AG20443 (cell line): ENCODE measurements around the gene SDCCAG8.

Experiments used
- DNase-seq: peaks from one replicate; pipeline ENCODE4 v3.0.0; 2012; ENCODE audit warnings: low spot score, mixed read lengths

The SDCCAG8 gene

DNA sequence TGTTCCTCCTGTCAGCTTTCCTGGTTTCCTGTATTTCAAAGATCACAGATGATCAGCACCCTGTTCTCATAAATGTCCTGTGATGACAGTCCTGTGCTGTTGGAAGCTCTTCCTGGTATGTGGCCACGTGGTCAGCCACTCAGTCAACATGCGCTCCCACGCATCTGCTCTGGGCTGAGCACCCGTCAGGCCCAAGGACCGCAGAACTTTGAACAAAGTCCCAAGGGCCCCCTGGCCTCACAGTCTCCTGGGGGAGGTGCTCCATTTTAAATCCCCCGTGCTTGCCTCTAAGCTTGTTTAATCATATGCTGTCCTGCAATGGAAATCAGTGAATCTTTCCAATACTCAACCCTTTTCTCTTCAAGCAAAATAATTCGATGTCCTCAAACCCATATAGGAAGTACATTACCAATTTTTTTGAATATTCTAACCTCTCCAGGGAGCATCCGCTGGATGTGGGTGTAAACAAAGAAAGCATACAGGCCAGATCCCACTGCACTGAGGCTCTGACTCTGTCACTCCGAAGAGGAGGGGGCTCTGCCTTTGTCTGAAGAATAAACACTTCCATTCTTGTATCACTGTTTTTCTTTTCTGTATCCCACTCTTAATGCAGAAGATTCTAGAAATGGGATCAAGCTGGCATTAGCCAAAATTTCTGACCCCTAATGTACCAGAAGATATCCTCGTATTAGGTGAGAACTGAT, 250.3 kb downstream of the SDCCAG8 start:
- DNase-seq: no peak

DNA sequence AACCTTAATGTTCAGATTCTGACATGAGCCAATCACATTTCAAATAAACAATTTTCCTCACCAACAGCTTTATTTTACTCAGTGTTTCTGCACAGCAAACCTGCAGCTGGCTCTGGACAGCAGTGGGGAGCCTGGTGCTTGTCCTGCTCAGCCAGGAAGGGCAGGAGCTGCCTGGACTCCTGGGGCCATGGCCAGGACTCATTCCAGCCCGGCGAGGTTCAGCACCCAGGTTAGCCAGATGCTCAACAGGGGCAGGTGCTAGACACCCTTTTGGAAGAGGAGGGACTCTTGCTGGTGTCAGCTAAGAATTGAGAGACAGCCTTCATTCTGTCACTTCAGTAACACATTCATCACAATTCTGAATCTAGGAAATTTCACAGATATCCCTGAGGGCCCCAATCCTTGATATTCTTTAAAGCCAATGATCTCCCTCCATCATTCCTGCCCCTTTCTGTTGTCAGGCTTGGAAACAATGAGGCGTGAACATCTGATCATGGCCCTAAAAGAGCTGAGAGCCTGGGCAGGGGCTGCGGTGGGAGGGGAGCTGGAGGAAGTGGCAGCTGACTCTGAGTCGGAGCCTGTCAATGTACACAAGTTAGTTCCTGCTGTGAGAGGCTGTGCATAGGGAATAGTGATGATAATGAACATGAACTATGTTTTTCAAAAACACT, 251.3 kb downstream of the SDCCAG8 start:
- DNase-seq: no peak

GRCh38 chr1:243507672-243508302, 251.9 kb downstream of the SDCCAG8 start:
- DNase-seq: no peak

GRCh38 chr1:243508303-243508713, 252.5 kb downstream of the SDCCAG8 start:
- no peak for DNase-seq

DNA sequence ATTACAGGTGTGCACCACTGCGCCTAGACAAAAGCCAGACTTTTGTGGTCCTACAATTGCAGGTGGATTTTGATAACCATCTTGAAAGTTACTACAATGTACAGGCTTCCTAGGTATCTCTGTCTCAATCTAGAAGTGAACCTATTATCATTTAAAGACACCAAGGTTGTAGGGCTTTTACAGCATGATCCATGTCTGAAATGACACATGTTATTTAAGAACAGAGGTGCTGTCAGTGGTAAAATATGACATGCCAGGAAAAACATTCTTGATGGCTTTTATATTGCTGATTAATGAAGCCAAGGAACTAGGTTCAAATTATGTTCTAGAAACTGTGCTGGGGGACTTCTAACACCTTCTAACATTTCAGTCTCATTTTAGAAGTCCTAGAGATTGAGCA, 253.1 kb downstream of the SDCCAG8 start:
- no peak for DNase-seq

GRCh38 chr1:243510928-243511327, 255.1 kb downstream of the SDCCAG8 start:
- DNase-seq: no peak

DNA sequence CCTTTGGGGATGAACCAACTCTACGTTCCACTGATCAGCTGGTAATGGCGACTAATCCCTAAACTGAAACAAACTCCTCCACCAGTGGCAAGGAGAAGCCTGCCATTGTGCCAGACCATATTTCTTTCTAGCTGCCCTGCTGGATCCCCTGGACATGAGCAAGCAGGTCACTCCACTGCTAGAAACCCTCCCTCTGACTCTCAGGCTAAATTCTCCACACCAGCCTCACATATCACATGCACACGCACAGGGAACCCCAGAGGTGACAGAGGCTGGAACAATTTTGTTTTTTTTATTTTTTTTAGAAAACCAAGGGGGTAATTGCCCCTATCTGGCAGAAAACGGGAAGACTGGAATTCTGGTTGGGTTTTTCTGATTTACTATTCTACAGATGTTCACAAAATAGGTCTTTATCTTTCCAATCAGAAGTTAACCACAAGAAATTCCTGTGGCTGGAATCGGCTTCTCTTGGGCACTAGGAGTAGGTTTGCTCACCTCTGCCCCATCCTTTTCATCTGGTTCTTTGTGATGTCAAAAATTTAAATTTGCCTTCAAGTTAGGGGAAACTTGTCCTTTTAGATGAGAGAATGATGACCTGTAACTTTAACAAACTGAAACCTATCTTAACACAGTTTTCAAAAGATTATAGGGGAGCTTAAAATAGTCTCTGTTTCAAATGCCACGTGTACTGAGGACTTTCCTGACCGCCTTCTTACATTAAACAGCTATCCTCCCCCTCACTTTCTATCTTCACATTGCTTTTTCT, 258.1 kb downstream of the SDCCAG8 start:
- DNase-seq: peak; percentile 28

- no peak for DNase-seq
Observed at GRCh38 chr1:243514927-243515326, 259.1 kb downstream of the SDCCAG8 start.

DNA sequence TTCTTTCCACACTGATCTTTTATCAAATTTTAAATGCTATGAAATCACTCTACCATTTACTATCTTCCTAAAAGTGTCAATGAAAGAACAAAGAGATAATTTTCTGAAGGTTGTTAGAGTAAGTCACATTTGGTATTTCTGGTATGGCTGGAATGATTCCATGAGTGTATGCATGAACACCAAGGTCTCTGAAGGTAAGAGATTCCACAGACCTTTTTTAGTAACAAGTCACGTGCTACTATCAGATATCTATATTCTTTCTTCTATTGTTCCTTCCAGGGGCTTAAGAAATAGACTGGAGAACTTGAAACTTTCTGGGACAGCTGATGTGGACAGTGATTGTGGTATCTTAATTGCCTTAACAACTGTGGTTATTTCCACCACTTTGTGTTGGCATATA, 265.0 kb downstream of the SDCCAG8 start:
- no peak for DNase-seq

DNA sequence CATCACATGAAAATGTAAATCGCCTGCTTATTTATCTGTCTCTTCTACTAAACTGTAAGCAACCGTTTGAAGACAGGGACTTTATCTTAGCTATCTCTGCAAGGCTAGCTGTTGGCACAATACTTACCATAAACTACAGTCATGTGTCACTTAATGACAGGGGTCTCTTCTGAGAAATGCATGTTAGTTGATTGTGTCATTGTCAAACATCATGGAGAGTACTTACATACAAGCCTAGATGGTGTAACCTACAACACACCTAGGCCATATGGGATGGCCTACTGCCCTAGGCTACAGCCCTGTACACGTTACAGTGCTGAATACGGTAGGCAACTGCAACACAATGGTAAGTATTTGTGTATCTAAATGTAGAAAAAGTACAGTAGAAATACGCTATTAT, 267.9 kb downstream of the SDCCAG8 start:
- no peak for DNase-seq

DNA sequence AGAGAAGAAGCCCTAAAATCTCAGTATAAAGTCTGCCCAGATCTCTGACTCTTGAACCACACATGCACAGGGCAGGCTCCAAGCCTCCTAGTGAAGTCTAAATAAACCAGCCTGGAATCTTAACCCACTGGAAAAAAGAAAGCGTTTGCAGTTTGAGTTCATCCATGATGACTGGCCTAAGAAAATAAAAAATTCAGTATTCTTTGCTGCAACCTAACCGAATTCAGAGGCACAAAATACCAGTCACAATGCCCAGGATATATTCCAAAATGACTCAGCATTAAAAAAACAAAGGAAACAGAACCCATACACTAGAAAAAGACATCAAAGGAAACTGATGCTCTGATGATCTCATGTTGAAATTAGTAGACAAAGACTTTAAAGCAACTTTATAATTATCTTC, 269.2 kb downstream of the SDCCAG8 start:
- peak; percentile 57 for DNase-seq

- DNase-seq: no peak
Observed at GRCh38 chr1:243526180-243526579, 270.3 kb downstream of the SDCCAG8 start.

GRCh38 chr1:243528459-243529121, 272.7 kb downstream of the SDCCAG8 start:
- DNase-seq: no peak

DNA sequence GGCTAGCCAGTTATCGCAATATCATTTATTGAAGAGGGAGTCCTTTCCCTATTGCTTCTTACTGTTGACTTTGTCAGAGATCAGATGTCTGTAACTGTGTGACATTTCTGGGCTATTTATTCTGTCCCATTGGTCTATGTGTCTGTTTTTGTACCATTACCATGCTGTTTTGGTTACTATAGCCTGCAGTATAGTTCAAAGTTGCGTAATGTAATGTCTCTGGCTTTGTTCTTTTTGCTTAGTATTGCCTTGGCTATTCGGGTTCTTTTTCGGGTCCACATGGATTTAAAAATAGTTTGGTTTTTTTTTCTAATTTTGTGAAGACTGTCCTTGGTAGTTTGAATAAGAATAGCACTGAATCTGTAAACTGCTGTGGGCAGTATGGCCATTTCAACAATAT, 273.7 kb downstream of the SDCCAG8 start:
- DNase-seq: no peak

- DNase-seq: no peak
Observed at GRCh38 chr1:243535014-243535413, 279.2 kb downstream of the SDCCAG8 start.

DNA sequence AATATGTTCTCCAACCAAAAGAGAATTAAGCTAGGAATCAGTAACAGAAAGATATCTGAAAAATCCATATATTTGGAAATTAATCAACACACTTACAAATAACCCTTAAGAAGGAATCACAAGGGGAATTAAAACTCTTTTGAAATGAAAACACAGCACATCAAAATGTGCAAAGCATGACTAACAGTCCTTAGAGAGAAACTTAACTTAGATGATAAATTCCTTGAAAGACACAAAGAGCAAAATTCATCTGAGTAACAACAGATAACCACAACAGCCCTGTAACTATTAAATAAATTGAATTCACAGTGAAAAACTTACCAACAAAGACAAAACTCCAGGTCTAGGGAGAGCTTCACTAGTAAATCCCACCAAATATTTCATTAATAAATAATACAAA, 283.8 kb downstream of the SDCCAG8 start:
- DNase-seq: peak; percentile 9

- no peak for DNase-seq
Observed at GRCh38 chr1:243542739-243543415, 287.0 kb downstream of the SDCCAG8 start.

GRCh38 chr1:243543501-243543900, 287.7 kb downstream of the SDCCAG8 start:
- DNase-seq: no peak

DNA sequence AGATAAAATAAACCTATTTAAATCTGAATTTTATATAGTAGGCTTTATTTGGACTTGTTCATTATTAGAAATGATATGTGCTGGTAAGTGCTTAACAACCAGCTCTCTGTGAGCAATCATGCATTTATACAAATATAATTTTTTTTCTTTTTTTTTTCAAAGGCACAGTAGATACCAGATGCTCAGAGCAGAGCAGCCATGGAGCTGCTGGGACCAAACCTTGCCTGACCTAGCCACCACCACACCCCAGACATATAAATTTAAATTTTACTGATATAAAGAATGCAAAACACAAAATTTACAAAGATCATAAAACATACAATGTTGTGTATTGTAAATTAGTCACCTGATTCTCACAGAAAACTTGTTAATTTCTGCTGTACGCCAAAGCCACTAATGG, 290.6 kb downstream of the SDCCAG8 start:
- DNase-seq: no peak

DNA sequence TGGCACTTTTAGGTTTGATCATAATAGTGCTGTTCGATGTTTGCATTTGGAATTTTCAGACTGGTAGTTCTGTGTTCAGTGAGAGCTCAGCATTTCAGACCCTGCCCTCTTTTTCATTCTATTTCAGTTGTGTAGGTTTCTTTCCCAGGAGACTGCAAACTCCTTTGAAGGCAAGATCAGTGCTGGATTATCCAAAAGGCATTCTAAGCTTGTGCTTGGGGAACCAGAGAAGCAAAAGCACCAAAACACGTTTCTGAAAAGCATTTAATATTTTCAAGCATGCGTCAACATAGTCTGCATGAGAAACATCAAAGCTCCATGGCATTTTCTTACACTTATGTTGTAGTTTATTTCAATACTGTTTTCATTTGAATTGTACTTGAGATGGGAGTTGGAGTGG, 292.1 kb downstream of the SDCCAG8 start:
- DNase-seq: no peak

DNA sequence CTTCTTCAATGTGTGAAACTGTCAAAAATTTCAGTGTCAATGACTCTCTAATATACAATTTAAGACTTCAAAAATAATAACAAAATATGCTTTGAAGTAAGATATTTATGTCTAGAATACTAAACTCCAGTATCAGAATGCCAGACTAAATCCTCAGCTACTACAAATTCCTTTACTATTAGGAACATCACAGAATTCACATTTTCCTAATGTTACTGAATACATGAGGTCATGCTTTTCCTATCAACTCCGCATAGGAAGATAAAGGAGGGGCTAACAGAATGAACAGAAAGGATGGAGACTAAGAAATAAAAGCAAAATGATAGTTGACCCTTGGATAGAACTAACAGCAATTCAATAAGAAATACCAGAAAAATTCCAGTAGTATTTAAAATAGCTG, 292.7 kb downstream of the SDCCAG8 start:
- DNase-seq: no peak

DNA sequence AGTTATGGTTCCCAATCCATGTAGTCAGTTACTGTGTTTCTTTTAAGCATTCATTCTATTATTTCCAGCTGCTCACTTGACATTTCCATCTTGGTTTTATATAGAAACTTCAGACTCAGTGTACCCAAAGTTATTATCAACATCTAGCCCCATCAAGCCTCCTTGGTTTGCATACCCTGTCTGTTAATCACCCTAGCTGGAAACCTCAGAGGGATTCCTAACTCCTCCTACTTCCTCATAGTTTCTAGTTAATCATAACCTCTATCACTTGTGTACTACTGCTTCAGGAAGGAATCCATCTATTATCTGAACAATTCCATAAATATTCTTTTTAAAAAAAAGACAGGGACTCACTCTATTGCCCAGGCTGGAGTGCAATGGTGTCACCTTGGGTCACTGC, 293.3 kb downstream of the SDCCAG8 start:
- DNase-seq: peak; percentile 45
